GM12878 (cell line): Measurements from ENCODE around the gene AQP5. TPM values are rescaled to one million over a fixed set of nuclear protein-coding genes. Genes with fewer than 3 reads are reported as not detected.

Source experiments
- ATAC-seq: fragments of 200-7000 bp; cut with Tn5 transposase; 3 replicates; pipeline ENCODE4 v1.9.1; 2020; ENCODE audit warnings: mild to moderate bottlenecking, moderate library complexity
- BruUV-seq: library from RNA; stranded (reverse); fragments of 400-500 nt; replicated peaks from 2 replicates; lab custom pipeline; 2021; lab: Mats Ljungman, UMichigan
- CTCF ChIA-PET: fragments of 300-600 bp; sonication (Branson Sonifier 250); formaldehyde crosslinking; extraction: SDS; loops from one replicate; lab custom pipeline; 2021; ENCODE audit warnings: inconsistent platforms; lab: Yijun Ruan, JAX
- POLR2A ChIA-PET: fragments of 350-600 bp; formaldehyde crosslinking; extraction: SDS; loops from one replicate; lab custom pipeline; 2021; ENCODE audit warnings: inconsistent platforms; lab: Charles Lee
- RAD21 ChIA-PET: fragments of 300-600 bp; sonication (Branson Sonifier 250); formaldehyde crosslinking; loops from one replicate; lab custom pipeline; 2023; ENCODE audit warnings: antibody characterized with exemption; ENCODE audit not compliant: unreplicated experiment; lab: Charles Lee
- SMC1A ChIA-PET: fragments of 300-600 bp; sonication (Branson Sonifier 250); formaldehyde crosslinking; loops from one replicate; lab custom pipeline; 2023; ENCODE audit not compliant: unreplicated experiment, uncharacterized antibody; lab: Charles Lee
- DNase-seq: peaks from one replicate; pipeline ENCODE4 v3.0.0-alpha.2; 2011; ENCODE audit warnings: low read depth, low spot score
- FAIRE-seq: peaks from 3 replicates; lab custom pipeline; 2011; peaks lifted over from hg19 to GRCh38; lab: Jason Lieb, UNC
- H2AFZ ChIP-seq: 2 replicates; pipeline ENCODE4 v1.6.0; 2011; ENCODE audit warnings: low read depth, low read length, control low read depth; ENCODE audit not compliant: control insufficient read depth
- H3K27ac ChIP-seq: 2 replicates; pipeline ENCODE4 v1.5.1; 2011; ENCODE audit warnings: control low read depth; ENCODE audit not compliant: control insufficient read depth, insufficient read depth
- H3K27me3 ChIP-seq, 2 experiments: replicated peaks in 1 of 2; 2 replicates each; pipeline versions ENCODE4 v1.6.0 to v1.6.1; 2011; ENCODE audit warnings: low read length in 1 of 2; ENCODE audit not compliant: control insufficient read depth in 2 of 2, insufficient read depth in 2 of 2
- H3K36me3 ChIP-seq, 2 experiments: 2 replicates each; pipeline ENCODE4 v1.5.1; 2011; ENCODE audit warnings: low read length in 1 of 2; ENCODE audit not compliant: control insufficient read depth in 2 of 2, insufficient read depth in 2 of 2
- H3K4me1 ChIP-seq: 2 replicates; pipeline ENCODE4 v1.6.1; 2011; ENCODE audit warnings: mild to moderate bottlenecking, low read length, moderate library complexity, mixed read lengths; ENCODE audit not compliant: control insufficient read depth, insufficient read depth
- H3K4me2 ChIP-seq: 2 replicates; pipeline ENCODE4 v1.6.0; 2011; ENCODE audit warnings: control low read depth; ENCODE audit not compliant: control insufficient read depth, insufficient read depth
- H3K4me3 ChIP-seq: fragments of 200-600 bp; sonication (generic); 2 replicates; pipeline ENCODE4 v1.5.1; 2016
- H3K79me2 ChIP-seq: 2 replicates; pipeline ENCODE4 v1.6.0; 2011; ENCODE audit warnings: low read length; ENCODE audit not compliant: control insufficient read depth, insufficient read depth
- H3K9ac ChIP-seq: 2 replicates; pipeline ENCODE4 v1.8.0; 2011; ENCODE audit warnings: low read length, control low read depth, mixed read lengths; ENCODE audit not compliant: control insufficient read depth, insufficient read depth
- H3K9me3 ChIP-seq: replicated peaks from 3 replicates; pipeline ENCODE4 v1.5.1; 2011; ENCODE audit warnings: mild to moderate bottlenecking, low read length; ENCODE audit not compliant: control insufficient read depth, insufficient read depth
- H4K20me1 ChIP-seq: 2 replicates; pipeline ENCODE4 v1.6.0; 2011; ENCODE audit not compliant: control insufficient read depth, insufficient read depth
- BACH1 ChIP-seq: fragments of 450-650 bp; IDR thresholded peaks from 2 replicates; pipeline ENCODE4 v1.6.1; 2017; ENCODE audit warnings: mild to moderate bottlenecking, borderline replicate concordance
- BHLHE40 ChIP-seq, 2 experiments: fragments of 450-650 bp in 1 of 2; IDR thresholded peaks; 2 replicates each; pipeline ENCODE4 v1.6.1; 2011 to 2017; ENCODE audit warnings: low read depth in 2 of 2, borderline replicate concordance in 1 of 2, improper control_type of control experiment in 1 of 2, low read length in 1 of 2, mild to moderate bottlenecking in 1 of 2
- EZH2 ChIP-seq: IDR thresholded peaks from 2 replicates; pipeline ENCODE4 v1.6.1; 2012; ENCODE audit warnings: low read depth, mild to moderate bottlenecking, control low read depth, inconsistent platforms, low read length, borderline replicate concordance; ENCODE audit not compliant: control insufficient read depth
- HDGF ChIP-seq: fragments of 450-650 bp; IDR thresholded peaks from 2 replicates; pipeline ENCODE4 v1.6.1; 2016; ENCODE audit warnings: antibody characterized with exemption
- KAT2A ChIP-seq: conservative IDR thresholded peaks from 2 replicates; pipeline ENCODE4 v1.6.1; 2011; ENCODE audit warnings: low read depth, low read length; ENCODE audit not compliant: control insufficient read depth
- LARP7 ChIP-seq: fragments of 450-650 bp; IDR thresholded peaks from 2 replicates; pipeline ENCODE4 v1.6.1; 2017; ENCODE audit warnings: mild to moderate bottlenecking
- PAX5 ChIP-seq: IDR thresholded peaks from 2 replicates; pipeline ENCODE4 v1.6.1; 2011; ENCODE audit warnings: low read depth, low read length, borderline replicate concordance
- POLR2AphosphoS2 ChIP-seq: IDR thresholded peaks from 2 replicates; pipeline ENCODE4 v1.6.1; 2011; ENCODE audit warnings: low read depth, mild to moderate bottlenecking, low read length, improper control_type of control experiment, moderate library complexity
- RB1 ChIP-seq: fragments of 450-650 bp; formaldehyde crosslinking; IDR thresholded peaks from 2 replicates; pipeline ENCODE4 v1.6.1; 2017; ENCODE audit warnings: mild to moderate bottlenecking, borderline replicate concordance
- SP1 ChIP-seq: IDR thresholded peaks from one replicate; pipeline ENCODE4 v1.6.1; 2011; ENCODE audit warnings: low read depth, low read length
- SRF ChIP-seq, 2 experiments: IDR thresholded peaks; 2 replicates each; pipeline ENCODE4 v1.6.1; 2011; ENCODE audit warnings: low read depth in 2 of 2, low read length in 2 of 2, mild to moderate bottlenecking in 1 of 2, moderate library complexity in 1 of 2
- STAT1 ChIP-seq: fragments of 450-650 bp; conservative IDR thresholded peaks from 2 replicates; pipeline ENCODE4 v1.6.1; 2014; ENCODE audit warnings: antibody characterized with exemption, mild to moderate bottlenecking
- WGBS: methylation state at CpG from one replicate; pipeline ENCODE4 v1.1.6; 2016; ENCODE audit warnings: low lambda C conversion rate; ENCODE audit not compliant: insufficient replicate concordance, insufficient coverage; ENCODE audit errors: missing lambda C conversion rate; 5-methylcytosine and 5-hydroxymethylcytosine counted together
- in situ Hi-C: fragments of 300-500 bp; cut with MboI; formaldehyde crosslinking; loops from 9 replicates; pipeline ENCODE4 v1.14.3; 2018; ENCODE audit warnings: mixed read lengths
- intact Hi-C: fragments of 100-400 bp; cut with micrococcal nuclease; formaldehyde crosslinking; loops from one replicate; pipeline ENCODE4 v1.14.2; 2022; ENCODE audit not compliant: unreplicated experiment
- polyA plus RNA-seq, 11 experiments: library from polyadenylated mRNA; depleted of rRNA in 4 of 11; unstranded in 6 of 11; stranded (reverse) in 5 of 11; fragments of >200 nt; fragmentation: Nextera tagmentation in 4 of 11; fragmentation: Illumina TruSeq in 1 of 11; extraction: Ambion mirVana in 4 of 11; extraction: Trizol in 1 of 11; gene quantifications; 1 replicate in 1 of 11; 2 replicates in 10 of 11; pipeline versions ENCODE4 v1.2.1 to v1.2.3, GENCODE V29; 2011 to 2016; ENCODE audit warnings: inconsistent platforms in 2 of 11, missing spikeins in 2 of 11, low read depth in 1 of 11
- total RNA-seq, 4 experiments: library from RNA; depleted of rRNA in 3 of 4; stranded (reverse); fragments of >200 nt in 3 of 4; fragmentation: Illumina TruSeq in 1 of 4; extraction: Trizol in 1 of 4; gene quantifications; 2 replicates each; pipeline versions ENCODE4 v1.2.1 to v1.2.3, GENCODE V29; 2013 to 2021
- TF ChIP-seq, protein P1 (sequence below): fragments of 450-650 bp; IDR thresholded peaks from 2 replicates; pipeline ENCODE4 v1.6.1; 2017; ENCODE audit warnings: mild to moderate bottlenecking
- TF ChIP-seq, protein P2 (sequence below): fragments of 150-350 bp; IDR thresholded peaks from 2 replicates; pipeline ENCODE4 v1.6.1; 2014; ENCODE audit warnings: mild to moderate bottlenecking, low read depth, low read length

AQP5 gene
- total and polyA plus RNA-seq, 10 of the 15 experiments (the other 5 are each of a cell fraction or from before 2014, with no cell fraction given): not detected

DNA sequence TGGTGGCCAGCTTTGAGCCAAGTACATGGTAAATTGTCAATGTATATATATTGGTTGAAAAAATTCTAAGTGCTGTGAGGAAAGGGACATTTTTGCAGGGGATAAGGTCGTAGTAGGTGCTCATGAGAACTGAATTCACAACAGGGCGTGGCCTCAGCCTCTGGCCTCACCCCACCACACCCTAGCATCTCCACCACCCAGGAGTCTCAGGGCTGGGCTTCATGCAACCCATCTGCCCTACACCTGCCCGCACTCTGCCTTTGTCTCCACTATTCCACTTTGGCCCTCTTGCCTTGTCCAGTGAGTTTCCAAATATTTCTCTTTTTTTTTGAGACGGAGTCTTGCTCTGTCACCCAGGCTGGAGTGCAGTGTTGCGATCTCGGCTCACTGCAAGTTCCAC is 33.2 kb upstream of the AQP5 start:
- ATAC-seq (no peak), DNase-seq (no peak), FAIRE-seq (no peak)
- no TSS peak for BruUV-seq
- no peak overlapping the region for H3K4me3 ChIP-seq
- 55% methylated on average over 6 of the region's 6 CpGs for WGBS
- H3K36me3 ChIP-seq: no peaks in the 10 kb centered on the region
- H4K20me1 ChIP-seq: no peaks in the 10 kb centered on the region
- H3K27me3 ChIP-seq: peaks cover 3% of the 10 kb centered on the region in 2 experiments; a peak in 2 of 4 replicates
- no peaks in the 10 kb centered on the region for H3K9me3 ChIP-seq
- RAD21 ChIA-PET: no interaction called here
- no peak overlapping the region for H2AFZ ChIP-seq
- no peak overlapping the region for H3K4me2 ChIP-seq
- H3K27ac ChIP-seq: no peak overlapping the region
- POLR2A ChIA-PET: no interaction called here
- H3K79me2 ChIP-seq: no peaks in the 10 kb centered on the region
- H3K4me1 ChIP-seq: no peaks in the 10 kb centered on the region
- SMC1A ChIA-PET: interaction anchor here (1.1 to 1.5 kb wide), 2 partner anchors 9 to 18 kb away, joined by 3 to 4 read pairs; no protein-coding TSS in a partner anchor
- H3K9ac ChIP-seq: no peak overlapping the region
- CTCF ChIA-PET: interaction anchor here (0.9 to 1.2 kb wide), 5 partner anchors 14 to 570 kb away, joined by 3 to 5 read pairs (median 3); no protein-coding TSS in a partner anchor
- TF ChIP-seq PAX5 (no peak), SP1 (no peak), STAT1 (no peak), BACH1 (no peak), EZH2 (no peak), HDGF (no peak), KAT2A (no peak), SRF (IDR thresholded peaks at IDR 0.05; ENCODE audit: low read depth in 2 of 2, low read length in 2 of 2) (no peak), RB1 (no peak), BHLHE40 (IDR thresholded peaks at IDR 0.05; ENCODE audit: borderline replicate concordance in 1 of 2, low read depth in 2 of 2, low read length in 1 of 2) (no peak), POLR2AphosphoS2 (no peak), LARP7 (no peak)
- TF ChIP-seq, protein P1, sequence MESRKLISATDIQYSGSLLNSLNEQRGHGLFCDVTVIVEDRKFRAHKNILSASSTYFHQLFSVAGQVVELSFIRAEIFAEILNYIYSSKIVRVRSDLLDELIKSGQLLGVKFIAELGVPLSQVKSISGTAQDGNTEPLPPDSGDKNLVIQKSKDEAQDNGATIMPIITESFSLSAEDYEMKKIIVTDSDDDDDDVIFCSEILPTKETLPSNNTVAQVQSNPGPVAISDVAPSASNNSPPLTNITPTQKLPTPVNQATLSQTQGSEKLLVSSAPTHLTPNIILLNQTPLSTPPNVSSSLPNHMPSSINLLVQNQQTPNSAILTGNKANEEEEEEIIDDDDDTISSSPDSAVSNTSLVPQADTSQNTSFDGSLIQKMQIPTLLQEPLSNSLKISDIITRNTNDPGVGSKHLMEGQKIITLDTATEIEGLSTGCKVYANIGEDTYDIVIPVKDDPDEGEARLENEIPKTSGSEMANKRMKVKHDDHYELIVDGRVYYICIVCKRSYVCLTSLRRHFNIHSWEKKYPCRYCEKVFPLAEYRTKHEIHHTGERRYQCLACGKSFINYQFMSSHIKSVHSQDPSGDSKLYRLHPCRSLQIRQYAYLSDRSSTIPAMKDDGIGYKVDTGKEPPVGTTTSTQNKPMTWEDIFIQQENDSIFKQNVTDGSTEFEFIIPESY: no peak
- TF ChIP-seq, protein P2, sequence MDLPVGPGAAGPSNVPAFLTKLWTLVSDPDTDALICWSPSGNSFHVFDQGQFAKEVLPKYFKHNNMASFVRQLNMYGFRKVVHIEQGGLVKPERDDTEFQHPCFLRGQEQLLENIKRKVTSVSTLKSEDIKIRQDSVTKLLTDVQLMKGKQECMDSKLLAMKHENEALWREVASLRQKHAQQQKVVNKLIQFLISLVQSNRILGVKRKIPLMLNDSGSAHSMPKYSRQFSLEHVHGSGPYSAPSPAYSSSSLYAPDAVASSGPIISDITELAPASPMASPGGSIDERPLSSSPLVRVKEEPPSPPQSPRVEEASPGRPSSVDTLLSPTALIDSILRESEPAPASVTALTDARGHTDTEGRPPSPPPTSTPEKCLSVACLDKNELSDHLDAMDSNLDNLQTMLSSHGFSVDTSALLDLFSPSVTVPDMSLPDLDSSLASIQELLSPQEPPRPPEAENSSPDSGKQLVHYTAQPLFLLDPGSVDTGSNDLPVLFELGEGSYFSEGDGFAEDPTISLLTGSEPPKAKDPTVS: no peak
- in situ Hi-C loops: no loop called here
- intact Hi-C loops: no loop called here
